ENCODE data around the gene SWI5. TPM values are rescaled to one million over a fixed set of nuclear protein-coding genes. Genes with fewer than 3 reads are reported as not detected.

SWI5 gene
- total RNA-seq, 1 donor from 2014 or later, result 20.7 TPM

GRCh38 chr9:128323212-128323730, 47.2 kb downstream of the SWI5 start:
- peak overlapping the region; percentile 62 for H3K27ac Mint-ChIP-seq (ENCODE audit: unreplicated experiment)
- peak overlapping the region; percentile 98 for H3K4me3 Mint-ChIP-seq
- TF ChIP-seq CTCF (conservative IDR thresholded peaks at IDR 0.05), result no peak
- peaks cover 2% of the 10 kb centered on the region for H3K27me3 Mint-ChIP-seq (ENCODE audit: low read depth)
- H3K4me1 Mint-ChIP-seq, result peaks cover 26% of the 10 kb centered on the region
- DNase-seq (ENCODE audit: low read depth, low spot score), result no peak
- no peaks in the 10 kb centered on the region for H3K9me3 Mint-ChIP-seq
- H3K36me3 Mint-ChIP-seq (ENCODE audit: low read depth), result peaks cover 2% of the 10 kb centered on the region

GRCh38 chr9:128323791-128324190, 47.7 kb downstream of the SWI5 start:
- Mint-ChIP-seq H3K27me3 (ENCODE audit: low read depth) (peaks cover 2% of the 10 kb centered on the region), H3K27ac (ENCODE audit: unreplicated experiment) (no peak overlapping the region), H3K9me3 (no peaks in the 10 kb centered on the region), H3K4me3 (peak overlapping the region; percentile 98), H3K36me3 (ENCODE audit: low read depth) (peaks cover 2% of the 10 kb centered on the region), H3K4me1 (peaks cover 26% of the 10 kb centered on the region)
- TF ChIP-seq CTCF (conservative IDR thresholded peaks at IDR 0.05), result no peak
- DNase-seq (ENCODE audit: low read depth, low spot score), result no peak

GRCh38 chr9:128324401-128324800, 48.3 kb downstream of the SWI5 start:
- H3K36me3 Mint-ChIP-seq (ENCODE audit: low read depth), result peaks cover 2% of the 10 kb centered on the region
- peak overlapping the region; percentile 98 for H3K4me3 Mint-ChIP-seq
- H3K27ac Mint-ChIP-seq (ENCODE audit: unreplicated experiment), result peak overlapping the region; percentile 78
- H3K9me3 Mint-ChIP-seq, result no peaks in the 10 kb centered on the region
- DNase-seq (ENCODE audit: low read depth, low spot score), result no peak
- TF ChIP-seq CTCF (conservative IDR thresholded peaks at IDR 0.05), result no peak
- H3K27me3 Mint-ChIP-seq (ENCODE audit: low read depth), result peaks cover 2% of the 10 kb centered on the region
- peaks cover 26% of the 10 kb centered on the region for H3K4me1 Mint-ChIP-seq

GRCh38 chr9:128325629-128326028, 49.6 kb downstream of the SWI5 start:
- peaks cover 26% of the 10 kb centered on the region for H3K4me1 Mint-ChIP-seq
- no peak overlapping the region for H3K27ac Mint-ChIP-seq (ENCODE audit: unreplicated experiment)
- H3K9me3 Mint-ChIP-seq, result no peaks in the 10 kb centered on the region
- H3K4me3 Mint-ChIP-seq, result peak overlapping the region; percentile 98
- H3K36me3 Mint-ChIP-seq (ENCODE audit: low read depth), result peaks cover 2% of the 10 kb centered on the region
- peaks cover 2% of the 10 kb centered on the region for H3K27me3 Mint-ChIP-seq (ENCODE audit: low read depth)
- no peak for DNase-seq (ENCODE audit: low read depth, low spot score)
- TF ChIP-seq CTCF (conservative IDR thresholded peaks at IDR 0.05), result no peak

- Mint-ChIP-seq H3K9me3 (no peaks in the 10 kb centered on the region), H3K27ac (ENCODE audit: unreplicated experiment) (no peak overlapping the region), H3K4me1 (no peaks in the 10 kb centered on the region), H3K27me3 (ENCODE audit: low read depth) (no peaks in the 10 kb centered on the region), H3K4me3 (no peak overlapping the region), H3K36me3 (ENCODE audit: low read depth) (no peaks in the 10 kb centered on the region)
- no peak for DNase-seq (ENCODE audit: low read depth, low spot score)
- no peak for TF ChIP-seq CTCF (conservative IDR thresholded peaks at IDR 0.05)
Measured at GRCh38 chr9:128333451-128333869, 57.4 kb downstream of the SWI5 start.

Measured in neural crest cell (in vitro differentiated cells).